IMR-90 (cell line): ENCODE measurements around the gene WDR5. TPM values are rescaled to one million over a fixed set of nuclear protein-coding genes. Genes with fewer than 3 reads are reported as not detected.

Experiments
- ATAC-seq: fragments of 200-7000 bp; cut with Tn5 transposase; 2 replicates; pipeline ENCODE4 v1.9.1; 2020; ENCODE audit warnings: low read depth, mild to moderate bottlenecking, moderate library complexity
- BruUV-seq: library from RNA; stranded (reverse); fragments of 400-500 nt; replicated peaks from 2 replicates; lab custom pipeline; 2021; lab: Mats Ljungman, UMichigan
- CTCF ChIA-PET: fragments of 300-600 bp; formaldehyde crosslinking; extraction: SDS; loops from one replicate; lab custom pipeline; 2021; ENCODE audit warnings: antibody characterized with exemption; lab: Yijun Ruan, JAX
- POLR2A ChIA-PET: fragments of 300-600 bp; sonication (Branson Sonifier 250); formaldehyde crosslinking; loops from one replicate; lab custom pipeline; 2022; ENCODE audit warnings: antibody characterized with exemption; ENCODE audit not compliant: unreplicated experiment; lab: Charles Lee
- DNase-seq: peaks from one replicate; pipeline ENCODE4 v3.0.0; 2013
- H2AFZ ChIP-seq: replicated peaks from 2 replicates; pipeline ENCODE3; 2013; ENCODE audit warnings: low read length, mild to moderate bottlenecking; ENCODE audit not compliant: poor library complexity
- H2AK5ac ChIP-seq: 2 replicates; pipeline ENCODE4 v1.6.1; 2013; ENCODE audit warnings: low read depth, low read length, inconsistent platforms
- H2AK9ac ChIP-seq: replicated peaks from 2 replicates; pipeline ENCODE3; 2013; ENCODE audit warnings: mild to moderate bottlenecking, low read depth, low read length, moderate library complexity; ENCODE audit not compliant: poor library complexity
- H2BK120ac ChIP-seq: 2 replicates; pipeline ENCODE4 v1.6.1; 2013; ENCODE audit warnings: low read depth, low read length, inconsistent platforms
- H2BK15ac ChIP-seq: 3 replicates; pipeline ENCODE4 v1.6.1; 2013; ENCODE audit warnings: low read depth, low read length, inconsistent platforms
- H2BK20ac ChIP-seq: 2 replicates; pipeline ENCODE4 v1.6.1; 2013; ENCODE audit warnings: low read depth, mild to moderate bottlenecking, inconsistent platforms, low read length, moderate library complexity
- H2BK5ac ChIP-seq: 2 replicates; pipeline ENCODE4 v1.6.1; 2013; ENCODE audit warnings: mild to moderate bottlenecking, low read depth, low read length, inconsistent platforms; ENCODE audit not compliant: poor library complexity, severe bottlenecking
- H3K14ac ChIP-seq: replicated peaks from 2 replicates; pipeline ENCODE4 v1.6.1; 2013; ENCODE audit warnings: low read depth, low read length, inconsistent platforms
- H3K18ac ChIP-seq: 2 replicates; pipeline ENCODE4 v1.6.1; 2013; ENCODE audit warnings: low read depth, low read length, control low read depth
- H3K23ac ChIP-seq: 2 replicates; pipeline ENCODE4 v1.6.1; 2013; ENCODE audit warnings: low read depth, low read length, inconsistent platforms
- H3K27ac ChIP-seq: 2 replicates; pipeline ENCODE4 v1.5.1; 2013; ENCODE audit warnings: mild to moderate bottlenecking, control low read depth, low read length; ENCODE audit not compliant: insufficient read depth
- H3K27me3 ChIP-seq: 2 replicates; pipeline ENCODE4 v1.6.1; 2013; ENCODE audit warnings: low read length; ENCODE audit not compliant: control insufficient read depth, insufficient read depth
- H3K36me3 ChIP-seq: 2 replicates; pipeline ENCODE4 v1.6.1; 2013; ENCODE audit warnings: low read length, mixed read lengths; ENCODE audit not compliant: control insufficient read depth, insufficient read depth
- H3K4ac ChIP-seq: 2 replicates; pipeline ENCODE4 v1.6.1; 2013; ENCODE audit warnings: low read depth, low read length, inconsistent platforms
- H3K4me1 ChIP-seq: 2 replicates; pipeline ENCODE4 v1.6.1; 2013; ENCODE audit warnings: low read length, mixed read lengths; ENCODE audit not compliant: control insufficient read depth, insufficient read depth
- H3K4me2 ChIP-seq: 2 replicates; pipeline ENCODE4 v1.6.1; 2013; ENCODE audit warnings: low read depth, mild to moderate bottlenecking, control low read depth, low read length, moderate library complexity
- H3K4me3 ChIP-seq: 2 replicates; pipeline ENCODE4 v1.5.1; 2013; ENCODE audit warnings: low read depth, mild to moderate bottlenecking, control low read depth, low read length, moderate library complexity; ENCODE audit not compliant: insufficient read depth
- H3K56ac ChIP-seq: 2 replicates; pipeline ENCODE4 v1.6.1; 2013; ENCODE audit warnings: low read length, inconsistent platforms; ENCODE audit not compliant: insufficient read depth; ENCODE audit errors: extremely low read depth
- H3K79me1 ChIP-seq, 2 experiments: 2 replicates each; pipeline ENCODE4 v1.6.1; 2013; ENCODE audit warnings: low read length in 2 of 2, inconsistent platforms in 1 of 2, low read depth in 1 of 2
- H3K9ac ChIP-seq: 2 replicates; pipeline ENCODE4 v1.6.1; 2013; ENCODE audit warnings: low read depth, low read length, control low read depth
- H3K9me1 ChIP-seq: 2 replicates; pipeline ENCODE4 v1.6.1; 2013; ENCODE audit warnings: low read length, inconsistent platforms; ENCODE audit not compliant: insufficient read depth
- H3K9me3 ChIP-seq: 2 replicates; pipeline ENCODE4 v1.6.1; 2013; ENCODE audit warnings: low read length; ENCODE audit not compliant: control insufficient read depth, insufficient read depth
- H4K20me1 ChIP-seq: 2 replicates; pipeline ENCODE4 v1.6.1; 2013; ENCODE audit warnings: low read length, inconsistent platforms; ENCODE audit not compliant: insufficient read depth
- H4K5ac ChIP-seq: 2 replicates; pipeline ENCODE4 v1.6.1; 2013; ENCODE audit warnings: mild to moderate bottlenecking, low read depth, low read length, control low read depth
- H4K8ac ChIP-seq, 2 experiments: 2 replicates each; pipeline ENCODE4 v1.6.1; 2013; ENCODE audit warnings: low read depth in 2 of 2, low read length in 2 of 2, control low read depth in 1 of 2, inconsistent platforms in 1 of 2
- H4K91ac ChIP-seq: 2 replicates; pipeline ENCODE4 v1.6.1; 2013; ENCODE audit warnings: low read depth, low read length, inconsistent platforms; ENCODE audit not compliant: insufficient read depth
- CEBPB ChIP-seq: IDR thresholded peaks from 2 replicates; pipeline ENCODE4 v1.6.1; 2012; ENCODE audit warnings: low read depth, low read length, improper control_type of control experiment
- MAZ ChIP-seq: IDR thresholded peaks from 2 replicates; pipeline ENCODE4 v1.6.1; 2012; ENCODE audit warnings: low read depth, mild to moderate bottlenecking, low read length, improper control_type of control experiment, moderate library complexity, borderline replicate concordance
- MXI1 ChIP-seq: IDR thresholded peaks from 2 replicates; pipeline ENCODE4 v1.6.1; 2012; ENCODE audit warnings: low read depth, mild to moderate bottlenecking, low read length, moderate library complexity, borderline replicate concordance
- RAD21 ChIP-seq: IDR thresholded peaks from 2 replicates; pipeline ENCODE4 v1.6.1; 2012; ENCODE audit warnings: low read length, improper control_type of control experiment
- WGBS, 2 experiments: methylation state at CpG; one replicate each; pipeline versions ENCODE4 v1.1.5 to v1.1.7; 2013; ENCODE audit warnings: missing lambda C conversion rate in 2 of 2; ENCODE audit not compliant: insufficient read length in 1 of 2; ENCODE audit errors: extremely low coverage in 2 of 2; 5-methylcytosine and 5-hydroxymethylcytosine counted together
- dilution Hi-C: fragments of 300-500 bp; cut with HindIII; formaldehyde crosslinking; loops from one replicate; pipeline ENCODE4 v1.14.3; 2018; ENCODE audit warnings: low sequenced_read_pairs; ENCODE audit not compliant: unreplicated experiment
- in situ Hi-C: fragments of 300-500 bp; cut with MboI; formaldehyde crosslinking; loops from 3 replicates; pipeline ENCODE4 v1.14.3; 2019; ENCODE audit warnings: low sequenced_read_pairs, inconsistent platforms, mixed read lengths
- intact Hi-C: fragments of 100-400 bp; cut with micrococcal nuclease; formaldehyde crosslinking; loops from 2 replicates; pipeline ENCODE4 v1.10.0; 2022
- polyA plus RNA-seq, 3 experiments: library from polyadenylated mRNA; depleted of rRNA; stranded (reverse); fragments of >200 nt; gene quantifications; 2 replicates each; pipeline ENCODE4 v1.2.3, GENCODE V29; 2012; ENCODE audit warnings: low replicate concordance in 1 of 3
- total RNA-seq: library from RNA; depleted of rRNA; stranded (reverse); fragments of >200 nt; gene quantifications from 2 replicates; pipeline ENCODE4 v1.2.3, GENCODE V29; 2012

Gene WDR5
- total and polyA plus RNA-seq, 2 of the 4 experiments (the other 2 are of a cell fraction), result 18.3 to 26.6 TPM

GRCh38 chr9:134145262-134145661 is 9.4 kb downstream of the WDR5 start:
- H3K27ac ChIP-seq, result no peak overlapping the region
- H3K9me3 ChIP-seq, result no peaks in the 10 kb centered on the region
- CTCF ChIA-PET, result no interaction called here
- no peak overlapping the region for H2BK120ac ChIP-seq
- H3K9me1 ChIP-seq, result no peaks in the 10 kb centered on the region; the same call in 1 of the 2 replicates
- peaks cover 67% of the 10 kb centered on the region for H3K36me3 ChIP-seq
- H3K27me3 ChIP-seq, result no peaks in the 10 kb centered on the region
- H2AFZ ChIP-seq, result no peak overlapping the region
- no peak overlapping the region for H3K18ac ChIP-seq
- H2BK20ac ChIP-seq, result no peak overlapping the region
- dilution Hi-C loops (no loop called here), intact Hi-C loops (no loop called here), in situ Hi-C loops (loop anchor here (25.0 kb wide), 1 partner anchor 358 kb away; no protein-coding TSS in a partner anchor)
- ATAC-seq (no peak), DNase-seq (no peak)
- no peak overlapping the region for H4K8ac ChIP-seq
- POLR2A ChIA-PET, result no interaction called here
- WGBS, 2 experiments, result no CpG with 5 or more reads among the region's 9 CpGs
- peaks cover 31 to 38% of the 10 kb centered on the region in 2 experiments for H3K79me1 ChIP-seq
- no peak overlapping the region for H3K4me3 ChIP-seq
- H2AK5ac ChIP-seq, result no peak overlapping the region
- H3K9ac ChIP-seq, result no peak overlapping the region
- no TSS peak for BruUV-seq
- no peak overlapping the region for H4K91ac ChIP-seq
- no peak overlapping the region for H4K5ac ChIP-seq
- no peak overlapping the region for H3K23ac ChIP-seq
- H2AK9ac ChIP-seq, result peak overlapping the region; percentile 63
- H3K4me2 ChIP-seq, result no peak overlapping the region
- H2BK5ac ChIP-seq, result no peak overlapping the region
- no peak overlapping the region for H3K56ac ChIP-seq
- H3K14ac ChIP-seq, result no peak overlapping the region
- no peak overlapping the region for H2BK15ac ChIP-seq
- TF ChIP-seq MXI1 (no peak), CEBPB (no peak), RAD21 (no peak), MAZ (no peak)
- H4K20me1 ChIP-seq, result peaks cover 4% of the 10 kb centered on the region; the same call in 1 of the 2 replicates
- no peak overlapping the region for H3K4ac ChIP-seq
- no peaks in the 10 kb centered on the region for H3K4me1 ChIP-seq
